HCT116 (cell line): Measurements from ENCODE around the gene TP63. TPM values are rescaled to one million over a fixed set of nuclear protein-coding genes. Genes with fewer than 3 reads are reported as not detected.

Experiments
- ATAC-seq: fragments of 200-7000 bp; cut with Tn5 transposase; 2 replicates; pipeline ENCODE4 v1.9.1; 2020; ENCODE audit warnings: mild to moderate bottlenecking, moderate library complexity
- BruUV-seq: library from RNA; stranded (reverse); fragments of 400-500 nt; replicated peaks from 2 replicates; lab custom pipeline; 2021; lab: Mats Ljungman, UMichigan
- CTCF ChIA-PET: fragments of 300-600 bp; sonication (Branson Sonifier 250); formaldehyde crosslinking; loops from one replicate; lab custom pipeline; 2021; ENCODE audit warnings: antibody characterized with exemption; lab: Charles Lee
- POLR2A ChIA-PET: fragments of 300-600, 350-600 bp; sonication (Branson Sonifier 250); formaldehyde crosslinking; loops from one replicate; lab custom pipeline; 2021; ENCODE audit warnings: antibody characterized with exemption; lab: Charles Lee
- RAD21 ChIA-PET, 2 experiments: fragments of 300-600 bp; sonication (Branson Sonifier 250); formaldehyde crosslinking; loops; one replicate each; lab custom pipeline; 2023; ENCODE audit warnings: low total read pairs in 2 of 2; ENCODE audit not compliant: uncharacterized antibody in 2 of 2, unreplicated experiment in 2 of 2, low non-redundant PET in 1 of 2; lab: Charles Lee
- DNase-seq: peaks from one replicate; pipeline ENCODE4 v3.0.0-alpha.2; 2010; ENCODE audit warnings: low read depth, low spot score
- H2AFZ ChIP-seq: fragments of 200-600 bp; shearing (Covaris generic), sonication (generic); 2 replicates; pipeline ENCODE4 v1.6.1; 2017; ENCODE audit warnings: low read depth, mixed run types, mixed read lengths, antibody characterized with exemption, low read length; ENCODE audit not compliant: poor library complexity, severe bottlenecking
- H3K27ac ChIP-seq: 2 replicates; pipeline ENCODE4 v1.5.1; 2012; ENCODE audit warnings: low read depth, low read length
- H3K27me3 ChIP-seq: fragments of 200-600 bp; sonication (generic); 2 replicates; pipeline ENCODE4 v1.6.1; 2016; ENCODE audit warnings: mixed run types, low read length, mixed read lengths; ENCODE audit not compliant: insufficient read depth
- H3K36me3 ChIP-seq, 2 experiments: fragments of 200-500 bp in 1 of 2; fragments of 200-600 bp in 1 of 2; sonication (Bioruptor generic) in 1 of 2; sonication (generic) in 1 of 2; 2 replicates each; pipeline versions ENCODE4 v1.5.1 to v1.6.1; 2014 to 2016; ENCODE audit warnings: low read length in 2 of 2, inconsistent platforms in 1 of 2, mixed read lengths in 1 of 2, mixed run types in 1 of 2; ENCODE audit not compliant: insufficient read depth in 2 of 2, control insufficient read depth in 1 of 2
- H3K4me1 ChIP-seq, 2 experiments: fragments of 200-600 bp in 1 of 2; sonication (generic) in 1 of 2; 2 replicates each; pipeline versions ENCODE4 v1.5.1 to v1.6.1; 2012 to 2017; ENCODE audit warnings: low read length in 2 of 2, inconsistent platforms in 1 of 2, mild to moderate bottlenecking in 1 of 2, mixed read lengths in 1 of 2, mixed run types in 1 of 2, moderate library complexity in 1 of 2; ENCODE audit not compliant: insufficient read depth in 2 of 2, control insufficient read depth in 1 of 2
- H3K4me2 ChIP-seq: fragments of 200-600 bp; sonication (generic); 2 replicates; pipeline ENCODE4 v1.6.1; 2017; ENCODE audit warnings: mixed run types, low read length, mixed read lengths
- H3K4me3 ChIP-seq, 2 experiments: fragments of 200-600 bp in 1 of 2; sonication (generic) in 1 of 2; replicated peaks in 1 of 2; 2 replicates each; pipeline ENCODE4 v1.5.1; 2011 to 2016; ENCODE audit warnings: low read length in 2 of 2, control low read depth in 1 of 2, low read depth in 1 of 2, mild to moderate bottlenecking in 1 of 2, mixed read lengths in 1 of 2, mixed run types in 1 of 2
- H3K79me2 ChIP-seq: fragments of 200-600 bp; sonication (generic); 2 replicates; pipeline ENCODE4 v1.6.1; 2017; ENCODE audit warnings: mild to moderate bottlenecking, mixed run types, low read length, moderate library complexity, mixed read lengths; ENCODE audit not compliant: insufficient read depth
- H3K9ac ChIP-seq: fragments of 200-600 bp; sonication (generic); 2 replicates; pipeline ENCODE4 v1.6.1; 2016; ENCODE audit warnings: low read length, mixed read lengths
- H3K9me2 ChIP-seq: fragments of 200-600 bp; sonication (generic), shearing (Covaris generic); 2 replicates; pipeline ENCODE4 v1.6.1; 2017; ENCODE audit warnings: mixed run types, mild to moderate bottlenecking, moderate library complexity; ENCODE audit not compliant: insufficient read depth
- H3K9me3 ChIP-seq, 2 experiments: fragments of 200-500 bp in 1 of 2; fragments of 200-600 bp in 1 of 2; sonication (Bioruptor generic) in 1 of 2; sonication (generic) in 1 of 2; 2 replicates each; pipeline ENCODE4 v1.6.1; 2014 to 2017; ENCODE audit warnings: low read length in 2 of 2, mixed read lengths in 2 of 2, inconsistent platforms in 1 of 2, low read depth in 1 of 2, mild to moderate bottlenecking in 1 of 2, mixed run types in 1 of 2, moderate library complexity in 1 of 2; ENCODE audit not compliant: control insufficient read depth in 1 of 2, insufficient read depth in 1 of 2
- H4K20me1 ChIP-seq: fragments of 200-600 bp; sonication (generic), shearing (Covaris generic); 2 replicates; pipeline ENCODE4 v1.6.1; 2017; ENCODE audit warnings: mixed run types, mild to moderate bottlenecking, moderate library complexity; ENCODE audit not compliant: insufficient read depth
- CBX3 ChIP-seq: IDR thresholded peaks from 2 replicates; pipeline ENCODE4 v1.6.1; 2012; ENCODE audit warnings: low read depth
- CEBPB ChIP-seq: IDR thresholded peaks from 2 replicates; pipeline ENCODE4 v1.6.1; 2012; ENCODE audit warnings: low read depth
- EGR1 ChIP-seq: IDR thresholded peaks from 2 replicates; pipeline ENCODE4 v1.6.1; 2012; ENCODE audit warnings: low read depth
- JUND ChIP-seq: IDR thresholded peaks from 2 replicates; pipeline ENCODE4 v1.6.1; 2012
- POLR2AphosphoS5 ChIP-seq: IDR thresholded peaks from 2 replicates; pipeline ENCODE4 v1.6.1; 2011; ENCODE audit warnings: mild to moderate bottlenecking, low read depth, low read length, moderate library complexity
- SRF ChIP-seq: IDR thresholded peaks from 2 replicates; pipeline ENCODE4 v1.6.1; 2012; ENCODE audit warnings: low read depth
- TCF7L2 ChIP-seq: IDR thresholded peaks from 2 replicates; pipeline ENCODE4 v1.7.0; 2011; ENCODE audit warnings: borderline replicate concordance, inconsistent platforms; ENCODE audit not compliant: insufficient read depth, insufficient read length; ENCODE audit errors: extremely low read depth
- YY1 ChIP-seq: IDR thresholded peaks from 2 replicates; pipeline ENCODE4 v1.6.1; 2011; ENCODE audit warnings: low read length, low read depth, moderate library complexity, mild to moderate bottlenecking; ENCODE audit not compliant: insufficient replicate concordance; ENCODE audit errors: extremely low read depth
- ZBTB33 ChIP-seq: IDR thresholded peaks from 2 replicates; pipeline ENCODE4 v1.6.1; 2011; ENCODE audit warnings: mild to moderate bottlenecking, low read length, moderate library complexity; ENCODE audit not compliant: insufficient replicate concordance; ENCODE audit errors: extremely low read depth
- ZFX ChIP-seq: fragments of 450-650 bp; IDR thresholded peaks from 2 replicates; pipeline ENCODE4 v1.6.1; 2017
- intact Hi-C: fragments of 100-400 bp; cut with micrococcal nuclease; formaldehyde crosslinking; loops from 2 replicates; pipeline ENCODE4 v1.10.0; 2022
- total RNA-seq: library from RNA; stranded (reverse); gene quantifications from one replicate; pipeline ENCODE4 v1.2.1, GENCODE V29; 2021; ENCODE audit not compliant: unreplicated experiment
- TF ChIP-seq, protein P1 (sequence below): IDR thresholded peaks from 2 replicates; pipeline ENCODE4 v1.6.1; 2012; ENCODE audit warnings: low read depth

Gene TP63
- total RNA-seq, 1 experiment from 2014 or later: not detected

DNA sequence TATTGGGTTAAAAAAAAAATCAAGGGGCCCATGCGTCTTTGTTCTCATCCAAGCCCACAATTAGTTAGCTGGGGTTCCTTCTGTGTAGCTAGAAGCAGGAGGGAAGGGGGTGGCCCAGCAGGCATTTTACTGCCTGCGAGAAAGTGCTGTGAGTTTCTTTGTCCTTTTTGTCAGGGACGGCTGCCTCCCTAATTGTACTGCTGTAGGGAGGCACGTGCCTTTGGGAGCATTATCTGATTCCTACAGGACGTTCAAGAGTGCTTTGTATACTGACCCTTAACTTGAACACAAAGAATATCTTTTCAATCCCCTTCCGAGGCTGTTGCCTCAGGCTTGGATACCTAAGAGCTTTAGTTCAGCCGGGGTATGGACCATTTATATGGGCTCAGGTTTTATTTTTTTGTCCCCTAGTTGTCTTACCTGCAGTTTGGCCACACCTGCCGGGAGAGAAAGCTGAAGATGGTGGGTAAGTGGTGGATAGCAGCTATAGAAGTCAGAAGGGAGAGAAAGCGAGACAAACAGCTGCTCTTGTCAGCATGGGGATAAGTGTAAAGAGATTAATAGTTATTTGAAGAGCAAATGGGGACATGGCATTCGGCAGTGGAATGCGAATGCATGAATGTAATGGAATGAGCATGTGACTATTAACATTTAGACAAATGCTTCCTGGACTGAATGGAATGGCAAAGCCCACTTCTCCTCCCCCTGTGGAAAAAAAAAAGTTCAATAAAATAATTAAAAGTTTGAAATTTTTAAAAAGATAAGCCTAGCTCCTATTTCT is 175.2 kb downstream of the TP63 start:
- Histone ChIP-seq H3K79me2 (no peaks in the 10 kb centered on the region), H3K4me2 (no peak overlapping the region), H3K27ac (no peak overlapping the region), H3K27me3 (no peaks in the 10 kb centered on the region), H4K20me1 (no peaks in the 10 kb centered on the region), H3K36me3 (no peaks in the 10 kb centered on the region), H2AFZ (no peak overlapping the region), H3K4me1 (no peaks in the 10 kb centered on the region), H3K9me3 (no peaks in the 10 kb centered on the region), H3K9me2 (no peaks in the 10 kb centered on the region), H3K4me3 (no peak overlapping the region), H3K9ac (no peak overlapping the region)
- CTCF ChIA-PET: no interaction called here
- TF ChIP-seq YY1: no peak
- no peak for TF ChIP-seq TCF7L2
- intact Hi-C loops: no loop called here
- no TSS peak for BruUV-seq
- RAD21 ChIA-PET: no interaction called here
- no peak for ATAC-seq
- POLR2A ChIA-PET: no interaction called here
- DNase-seq: no peak

DNA sequence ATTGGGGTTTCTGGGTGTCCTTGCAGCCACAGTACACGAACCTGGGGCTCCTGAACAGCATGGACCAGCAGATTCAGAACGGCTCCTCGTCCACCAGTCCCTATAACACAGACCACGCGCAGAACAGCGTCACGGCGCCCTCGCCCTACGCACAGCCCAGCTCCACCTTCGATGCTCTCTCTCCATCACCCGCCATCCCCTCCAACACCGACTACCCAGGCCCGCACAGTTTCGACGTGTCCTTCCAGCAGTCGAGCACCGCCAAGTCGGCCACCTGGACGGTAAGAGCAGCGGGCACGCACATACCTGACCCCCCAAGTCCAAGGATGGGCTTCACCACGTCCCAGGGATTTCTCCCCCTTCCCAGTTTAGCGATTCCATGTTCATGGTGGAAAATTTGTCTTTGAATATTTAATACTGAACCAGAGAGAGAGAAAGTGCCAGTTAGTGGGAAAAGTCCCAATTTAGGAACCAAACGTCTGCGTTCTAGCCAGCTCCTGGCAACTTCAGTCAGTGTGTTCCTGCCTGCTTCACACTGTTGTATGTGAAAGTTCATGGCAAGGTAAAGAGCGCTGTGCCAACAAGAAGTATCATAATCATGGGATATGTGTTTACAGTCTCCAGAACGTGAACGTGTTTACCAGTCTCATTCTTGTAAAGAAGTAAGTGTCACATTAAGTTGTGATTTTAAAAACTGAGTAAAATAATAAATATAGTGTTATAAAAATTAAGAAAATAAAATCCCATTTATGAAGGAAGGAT is 177.2 kb downstream of the TP63 start:
- H3K27ac ChIP-seq: no peak overlapping the region
- H3K79me2 ChIP-seq: no peaks in the 10 kb centered on the region
- H3K27me3 ChIP-seq: no peaks in the 10 kb centered on the region
- H3K4me2 ChIP-seq: no peak overlapping the region
- no peak for ATAC-seq
- H3K9me3 ChIP-seq: no peaks in the 10 kb centered on the region
- no peak for DNase-seq
- CTCF ChIA-PET: no interaction called here
- no peaks in the 10 kb centered on the region for H4K20me1 ChIP-seq
- H2AFZ ChIP-seq: no peak overlapping the region
- H3K36me3 ChIP-seq: no peaks in the 10 kb centered on the region
- BruUV-seq: no TSS peak
- no peaks in the 10 kb centered on the region for H3K9me2 ChIP-seq
- TF ChIP-seq EGR1 (no peak), CBX3 (no peak), POLR2AphosphoS5 (no peak), JUND (no peak), CEBPB (no peak), ZFX (no peak), ZBTB33 (no peak), SRF (no peak)
- TF ChIP-seq, protein P1, sequence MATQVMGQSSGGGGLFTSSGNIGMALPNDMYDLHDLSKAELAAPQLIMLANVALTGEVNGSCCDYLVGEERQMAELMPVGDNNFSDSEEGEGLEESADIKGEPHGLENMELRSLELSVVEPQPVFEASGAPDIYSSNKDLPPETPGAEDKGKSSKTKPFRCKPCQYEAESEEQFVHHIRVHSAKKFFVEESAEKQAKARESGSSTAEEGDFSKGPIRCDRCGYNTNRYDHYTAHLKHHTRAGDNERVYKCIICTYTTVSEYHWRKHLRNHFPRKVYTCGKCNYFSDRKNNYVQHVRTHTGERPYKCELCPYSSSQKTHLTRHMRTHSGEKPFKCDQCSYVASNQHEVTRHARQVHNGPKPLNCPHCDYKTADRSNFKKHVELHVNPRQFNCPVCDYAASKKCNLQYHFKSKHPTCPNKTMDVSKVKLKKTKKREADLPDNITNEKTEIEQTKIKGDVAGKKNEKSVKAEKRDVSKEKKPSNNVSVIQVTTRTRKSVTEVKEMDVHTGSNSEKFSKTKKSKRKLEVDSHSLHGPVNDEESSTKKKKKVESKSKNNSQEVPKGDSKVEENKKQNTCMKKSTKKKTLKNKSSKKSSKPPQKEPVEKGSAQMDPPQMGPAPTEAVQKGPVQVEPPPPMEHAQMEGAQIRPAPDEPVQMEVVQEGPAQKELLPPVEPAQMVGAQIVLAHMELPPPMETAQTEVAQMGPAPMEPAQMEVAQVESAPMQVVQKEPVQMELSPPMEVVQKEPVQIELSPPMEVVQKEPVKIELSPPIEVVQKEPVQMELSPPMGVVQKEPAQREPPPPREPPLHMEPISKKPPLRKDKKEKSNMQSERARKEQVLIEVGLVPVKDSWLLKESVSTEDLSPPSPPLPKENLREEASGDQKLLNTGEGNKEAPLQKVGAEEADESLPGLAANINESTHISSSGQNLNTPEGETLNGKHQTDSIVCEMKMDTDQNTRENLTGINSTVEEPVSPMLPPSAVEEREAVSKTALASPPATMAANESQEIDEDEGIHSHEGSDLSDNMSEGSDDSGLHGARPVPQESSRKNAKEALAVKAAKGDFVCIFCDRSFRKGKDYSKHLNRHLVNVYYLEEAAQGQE: no peak
- no peak overlapping the region for H3K9ac ChIP-seq
- POLR2A ChIA-PET: no interaction called here
- no peaks in the 10 kb centered on the region for H3K4me1 ChIP-seq
- RAD21 ChIA-PET: no interaction called here
- H3K4me3 ChIP-seq: no peak overlapping the region
- intact Hi-C loops: no loop called here
